Hematopoietic multipotent progenitor cell treated with erythropoietin and hydrocortisone succinate and interleukin-3 and kit ligand, for 17 days (in vitro differentiated cells): ENCODE results near the gene CFH.
"Not testable (repeated sequence)": the region's sequence is repeated elsewhere in the genome, so short reads cannot be mapped to it uniquely, and the experiment has no call there.

ENCODE experiments used
- DNase-seq: peaks from one replicate; pipeline ENCODE4 v3.0.0-alpha.2; 2015; ENCODE audit warnings: low spot score

Gene CFH

DNA sequence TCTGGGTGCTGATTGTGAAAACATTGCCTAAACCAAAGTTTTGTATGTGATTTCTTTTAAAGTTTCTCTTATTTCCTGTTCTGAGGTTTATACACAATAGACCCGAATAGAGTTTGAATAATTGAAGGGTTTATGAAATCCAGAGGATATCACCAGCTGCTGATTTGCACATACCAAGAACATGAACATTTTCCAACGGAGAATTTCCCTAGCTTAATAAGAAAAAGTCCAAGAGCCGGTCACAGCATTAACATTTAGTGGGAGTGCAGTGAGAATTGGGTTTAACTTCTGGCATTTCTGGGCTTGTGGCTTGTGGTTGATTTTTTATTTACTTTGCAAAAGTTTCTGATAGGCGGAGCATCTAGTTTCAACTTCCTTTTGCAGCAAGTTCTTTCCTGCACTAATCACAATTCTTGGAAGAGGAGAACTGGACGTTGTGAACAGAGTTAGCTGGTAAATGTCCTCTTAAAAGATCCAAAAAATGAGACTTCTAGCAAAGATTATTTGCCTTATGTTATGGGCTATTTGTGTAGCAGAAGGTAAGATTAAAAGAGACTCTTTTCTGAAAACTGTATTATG lies at the start of gene CFH:
CFH (plus strand) TSS at position 407 of the 579 bp plus-strand sequence; CDS start at position 482, 75 bp downstream.
- no peak for DNase-seq

DNA sequence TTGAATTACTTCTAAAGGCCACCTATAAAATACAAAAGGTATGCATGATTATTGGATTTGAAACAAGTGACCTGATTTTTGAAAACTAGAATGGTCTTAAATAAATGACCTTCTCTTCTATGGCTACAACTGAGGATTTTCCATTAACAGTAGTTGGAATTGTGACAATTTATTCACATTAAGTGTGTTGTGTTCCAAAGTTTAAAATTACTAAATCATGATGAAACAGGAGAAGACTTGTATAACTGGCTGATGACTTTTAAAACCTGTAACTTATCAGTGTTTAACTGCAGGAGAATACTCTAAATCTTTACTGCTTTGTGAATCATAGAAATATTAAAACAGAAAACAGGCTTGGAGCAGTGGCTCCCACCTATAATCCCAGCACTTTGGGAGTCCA lies 48.2 kb upstream of the CFH start:
- no peak for DNase-seq

DNA sequence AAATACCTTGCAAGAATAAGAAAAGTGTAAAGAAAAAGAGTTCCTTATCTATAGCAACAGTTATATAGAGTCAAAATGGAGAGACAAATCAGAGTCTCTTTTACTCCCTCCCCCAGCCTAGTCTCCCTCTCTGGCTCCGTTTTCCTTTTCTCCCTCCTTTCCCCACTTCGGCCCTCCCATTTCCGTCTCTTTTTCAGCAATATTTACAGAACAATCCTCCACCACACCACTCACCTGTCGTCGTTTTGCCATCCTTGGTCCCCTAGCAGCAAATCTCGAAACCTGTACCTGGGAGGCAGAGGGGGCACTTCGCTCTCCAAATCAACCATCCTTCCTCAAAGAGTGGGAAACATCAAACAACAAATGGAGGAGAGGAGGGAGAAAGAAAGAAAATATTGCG lies 43.9 kb upstream of the CFH start:
- no peak for DNase-seq

DNA sequence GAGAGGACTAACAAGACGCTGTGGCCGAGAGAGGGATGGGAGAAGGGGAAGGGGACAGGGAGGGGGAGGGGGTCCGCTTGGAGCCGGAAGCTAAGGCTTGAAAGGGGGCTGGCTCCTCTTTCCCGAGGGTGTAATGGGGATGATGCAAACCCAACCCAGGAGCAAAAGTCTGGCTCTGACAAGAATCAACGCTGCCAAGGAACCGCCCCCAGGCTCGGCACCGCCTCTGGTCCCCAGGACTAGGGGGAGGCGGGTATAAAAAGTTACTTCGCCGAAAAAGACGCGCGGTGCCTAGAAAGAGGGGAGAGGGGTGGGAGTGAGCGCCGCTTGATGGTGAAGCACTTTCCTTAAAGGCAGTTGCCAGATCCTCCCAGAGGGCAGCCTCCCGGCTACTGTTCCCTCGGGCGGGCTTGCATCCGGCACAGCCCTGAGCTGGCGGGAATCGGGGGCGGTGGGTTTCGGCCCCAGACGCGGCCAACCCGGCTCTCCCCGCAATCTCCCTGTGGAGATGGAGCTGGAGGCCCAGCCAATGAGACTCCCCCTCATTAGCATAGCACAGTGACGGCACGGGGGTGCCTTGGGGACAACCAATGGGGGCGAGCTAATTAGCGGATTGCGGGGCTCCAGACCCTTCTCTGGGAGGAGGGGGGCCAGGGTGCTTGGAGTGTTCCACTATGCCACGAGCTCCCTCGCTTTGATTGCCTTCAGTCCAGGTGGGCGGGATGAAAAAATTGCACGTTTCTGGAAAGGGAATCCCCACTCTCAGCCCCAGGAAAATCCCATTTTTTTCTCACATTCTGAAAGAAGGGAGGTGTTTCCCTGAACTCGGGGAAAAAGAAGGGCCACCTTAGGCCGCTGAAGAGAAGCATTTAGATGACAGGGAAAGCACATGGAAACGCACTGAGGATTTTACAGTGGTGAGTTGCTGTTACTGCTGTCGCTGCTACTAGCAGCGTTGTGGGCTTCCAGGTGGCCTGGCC lies 43.2 kb upstream of the CFH start, which contains the start of gene KCNT2:
KCNT2 (minus strand) TSS at position 51 of the 980 bp plus-strand sequence. CDS start 131 bp downstream, outside the sequence.
- DNase-seq, result no peak

DNA sequence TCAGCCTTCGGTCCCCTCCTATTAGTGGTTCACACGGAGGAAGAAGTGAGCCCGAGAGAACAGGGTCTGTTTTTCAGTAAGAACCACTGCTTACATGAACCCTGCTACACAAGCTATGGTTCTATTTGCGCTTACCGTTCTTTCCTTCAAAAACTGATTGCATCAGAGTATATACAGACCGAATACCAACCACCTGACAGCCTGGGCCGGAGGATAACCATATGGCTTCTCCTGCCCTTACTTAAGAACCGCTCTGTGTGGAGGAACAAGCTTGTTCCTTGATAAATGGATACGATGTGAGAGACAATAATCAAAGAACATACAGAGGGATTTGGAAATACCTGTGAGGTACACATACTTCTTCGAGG lies 42.5 kb upstream of the CFH start:
- no peak for DNase-seq

DNA sequence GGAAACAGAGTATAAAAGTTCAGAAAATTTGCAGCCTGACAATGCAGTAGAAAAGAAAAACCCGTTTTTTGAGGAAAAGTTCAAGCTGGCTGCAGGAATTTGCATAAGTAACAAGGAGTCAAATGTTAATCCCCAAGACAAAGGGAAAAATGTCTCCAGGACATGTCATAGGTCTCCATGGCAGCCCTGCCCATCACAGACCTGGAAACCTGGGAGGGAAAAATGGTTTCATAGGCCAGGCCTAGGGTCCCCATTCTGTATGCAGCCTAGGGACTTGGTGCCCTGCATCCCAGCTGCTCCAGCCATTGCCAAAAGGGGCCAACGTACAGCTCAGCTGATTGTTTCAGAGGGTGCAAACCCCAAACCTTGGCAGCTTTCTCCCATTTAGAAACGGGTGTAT lies 40.0 kb upstream of the CFH start:
- no peak for DNase-seq

DNA sequence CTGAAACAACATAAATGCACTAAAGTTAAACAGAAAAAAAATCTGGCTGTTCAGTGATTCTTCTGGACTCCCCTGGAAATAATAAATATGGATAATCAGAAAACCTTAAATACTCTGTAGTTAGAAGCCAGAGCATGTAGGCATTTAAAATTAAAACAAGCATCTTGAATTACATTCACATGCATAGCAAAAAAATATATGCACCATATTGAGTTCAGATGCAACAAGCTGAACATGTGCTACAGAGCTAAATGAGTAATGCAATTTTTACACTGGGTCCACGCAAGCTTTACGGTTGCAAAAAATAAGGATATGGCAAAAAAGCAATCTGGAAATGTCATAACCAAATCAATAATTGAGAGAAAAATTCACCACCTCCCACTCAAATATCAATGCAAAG lies 32.1 kb upstream of the CFH start:
- DNase-seq, result no peak

DNA sequence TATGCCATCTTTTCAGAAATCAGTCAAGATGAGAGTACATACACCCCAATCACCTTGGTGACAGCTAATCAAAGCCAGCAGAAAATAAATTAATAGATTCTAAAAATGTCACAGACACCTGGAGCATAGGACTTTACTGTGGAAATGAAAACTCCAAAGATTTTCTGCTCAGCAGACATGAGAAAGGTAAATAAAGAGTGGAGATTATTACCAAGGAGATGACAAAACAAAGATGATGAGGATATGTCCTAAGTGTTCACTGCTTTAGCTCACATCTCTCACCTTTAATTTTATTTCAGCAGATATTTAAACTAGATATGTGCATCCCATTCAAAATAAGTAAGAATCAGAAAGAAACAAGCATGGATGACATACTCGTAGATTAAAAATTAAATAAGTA lies 28.8 kb upstream of the CFH start:
- DNase-seq, result no peak

DNA sequence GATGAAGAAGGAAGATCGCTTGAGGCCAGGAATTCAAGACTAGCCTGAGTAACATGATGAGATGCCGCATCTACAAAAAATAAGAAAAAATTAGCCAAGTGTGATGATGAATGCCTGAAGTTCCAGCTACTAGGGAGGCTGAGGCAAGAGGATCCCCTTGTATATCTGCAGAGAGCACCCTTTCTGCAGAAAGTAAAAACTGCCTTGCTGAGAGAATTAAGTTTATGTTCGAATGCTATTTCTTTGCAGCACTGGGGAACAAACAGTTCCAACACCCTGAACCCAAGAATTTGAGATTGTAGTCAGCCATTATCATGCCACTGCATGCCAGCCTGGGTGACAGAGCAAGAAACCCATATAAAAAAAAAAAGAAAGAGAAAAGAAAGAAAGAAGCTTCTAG lies 23.0 kb upstream of the CFH start:
- DNase-seq, result no peak

DNA sequence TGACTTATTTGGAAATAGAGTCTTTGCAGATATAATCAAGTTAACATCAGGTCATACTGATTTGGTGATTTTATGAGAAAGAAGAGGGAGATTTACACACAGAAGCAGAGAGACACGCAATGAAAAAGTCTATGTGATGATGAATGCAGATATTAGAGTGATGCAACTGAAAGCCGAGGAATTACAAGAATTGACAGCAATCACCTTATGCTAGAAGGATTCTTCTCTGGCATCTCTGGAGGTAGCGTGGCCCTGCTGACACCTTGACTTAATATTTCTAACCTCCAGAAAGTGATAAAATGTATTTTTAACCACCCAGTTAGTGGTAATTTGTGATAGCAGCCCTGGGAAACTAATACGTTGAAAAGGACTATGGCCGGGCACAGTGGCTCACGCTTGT lies 14.2 kb upstream of the CFH start:
- no peak for DNase-seq

DNA sequence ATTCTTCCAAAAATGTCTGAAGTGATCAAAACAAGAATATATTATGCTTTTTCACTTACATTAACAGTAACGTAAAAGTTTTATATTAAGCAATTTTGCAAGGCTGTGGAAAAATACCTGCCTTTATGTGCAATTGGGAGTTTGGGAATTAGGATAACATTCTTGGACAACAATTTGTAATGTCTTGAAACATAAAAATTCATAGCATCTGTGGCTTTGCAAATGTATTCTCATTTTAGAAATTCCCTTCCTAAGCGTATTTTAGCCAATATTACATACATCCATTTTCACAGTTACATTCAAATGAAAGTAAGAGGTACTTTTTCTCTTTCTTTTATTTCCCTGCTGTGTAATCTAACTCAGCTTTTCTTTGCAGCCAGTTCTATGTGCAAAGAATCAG lies 13.4 kb upstream of the CFH start:
- no peak for DNase-seq

DNA sequence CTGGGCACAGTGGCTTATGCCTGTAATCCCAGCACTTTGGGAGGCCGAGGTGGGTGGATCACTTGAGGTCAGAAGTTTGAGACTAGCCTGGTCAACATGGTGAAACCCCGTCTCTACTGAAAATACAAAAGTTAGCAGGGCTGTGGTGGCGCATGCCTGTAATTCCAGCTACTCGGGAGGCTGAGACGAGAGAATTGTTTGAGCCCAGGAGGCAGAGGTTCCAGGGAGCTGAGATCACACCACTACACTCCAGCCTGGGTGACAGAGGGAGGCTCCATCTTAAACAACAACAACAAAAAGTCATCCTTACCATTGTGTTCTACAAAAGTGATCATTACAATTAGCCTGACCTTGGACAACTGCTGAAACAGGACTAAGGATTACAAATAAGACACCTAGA lies 12.6 kb upstream of the CFH start:
- DNase-seq, result not testable (repeated sequence)

DNA sequence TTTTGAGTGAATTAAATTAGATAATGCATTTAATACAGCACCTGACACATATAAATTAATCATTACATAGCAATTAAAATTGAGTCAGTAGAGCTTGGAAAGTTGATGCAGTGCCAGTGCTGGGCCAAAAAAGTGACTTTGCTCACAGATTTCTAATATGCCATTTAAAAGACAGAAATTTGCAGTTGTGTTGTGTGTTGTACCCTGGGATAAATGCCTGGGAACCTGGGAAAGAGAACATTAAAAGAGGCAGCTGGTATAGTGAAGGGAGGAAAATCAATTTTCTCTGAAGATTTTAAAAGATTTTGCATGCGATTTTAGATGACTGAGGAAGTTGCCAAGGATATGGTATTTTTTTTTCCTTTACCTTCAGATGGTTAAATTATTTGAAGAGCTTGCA lies 10.9 kb upstream of the CFH start:
- DNase-seq, result no peak

DNA sequence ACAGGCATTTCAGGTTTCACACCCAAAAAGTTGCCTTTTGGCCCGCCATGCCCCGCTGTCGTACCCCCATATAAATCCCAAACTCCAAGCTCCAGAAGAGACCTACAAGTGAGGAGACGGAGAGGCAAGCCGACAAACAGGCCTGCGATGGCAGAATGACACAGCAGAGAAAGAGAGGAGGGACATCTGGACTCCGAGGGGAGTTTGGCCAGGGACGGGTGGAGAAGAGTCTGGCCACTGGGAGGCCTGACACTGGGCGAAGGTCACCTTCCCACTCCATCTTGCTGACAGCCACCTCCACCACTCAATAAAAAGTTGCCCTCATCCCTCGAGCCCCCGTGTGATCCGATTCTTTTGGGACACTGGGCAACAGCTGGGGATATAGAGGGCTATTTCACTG lies 1.9 kb upstream of the CFH start:
- no peak for DNase-seq

DNA sequence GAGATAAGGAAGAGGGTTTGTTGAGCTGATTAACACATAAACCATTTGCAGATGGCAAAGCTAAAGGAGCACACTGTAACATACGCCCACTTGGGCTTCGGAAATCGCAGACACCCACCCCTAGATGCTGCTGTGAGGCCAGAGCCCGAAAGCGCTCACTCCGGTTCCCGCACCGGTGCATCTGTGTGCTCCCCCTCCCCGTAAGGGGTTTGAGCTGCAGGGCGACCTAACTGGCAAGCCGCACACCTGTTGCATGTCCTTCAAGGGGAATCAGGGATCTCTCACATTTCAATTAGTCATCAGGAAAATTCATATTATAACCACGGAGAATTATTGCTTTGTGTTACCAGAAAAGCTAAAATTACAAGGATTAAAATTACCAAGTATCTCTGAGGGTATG lies 1.4 kb upstream of the CFH start:
- no peak for DNase-seq

DNA sequence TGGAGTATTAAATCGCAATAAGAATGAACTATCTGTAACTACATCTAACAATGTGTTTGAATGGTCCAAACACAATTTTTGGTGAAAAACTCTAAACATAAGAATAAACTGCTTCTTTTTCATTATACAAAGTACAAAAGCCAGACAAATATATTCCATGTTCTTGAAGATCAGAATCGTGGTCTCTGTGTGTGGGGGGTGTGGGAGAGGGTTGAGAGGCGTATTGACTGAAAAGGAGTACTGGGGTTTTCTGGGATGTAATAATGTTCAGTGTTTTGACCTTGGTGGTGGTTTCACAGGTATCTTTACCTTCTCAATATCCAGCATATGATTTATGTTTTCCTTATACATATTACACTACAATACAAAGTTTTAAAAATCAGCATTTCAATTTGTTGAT lies 764 bp upstream of the CFH start:
- no peak for DNase-seq

DNA sequence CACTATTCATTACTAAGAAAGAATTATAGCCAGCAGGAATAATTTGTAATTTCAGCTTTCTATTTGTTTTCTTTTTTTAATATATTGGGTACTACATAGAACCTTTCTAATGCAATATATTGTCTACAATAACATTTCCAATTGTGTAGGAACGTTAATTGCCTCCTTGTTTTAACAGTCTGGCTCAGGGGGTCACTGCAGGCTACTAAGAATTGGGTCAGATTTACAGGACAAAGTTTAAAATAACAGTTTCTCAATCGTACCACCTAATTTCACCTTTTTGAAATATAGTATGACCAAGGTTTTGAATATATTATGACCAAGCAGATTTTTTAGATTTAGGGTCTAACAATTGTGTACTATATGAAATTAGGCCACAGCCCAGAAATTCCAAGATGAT lies 2.4 kb downstream of the CFH start:
- no peak for DNase-seq

DNA sequence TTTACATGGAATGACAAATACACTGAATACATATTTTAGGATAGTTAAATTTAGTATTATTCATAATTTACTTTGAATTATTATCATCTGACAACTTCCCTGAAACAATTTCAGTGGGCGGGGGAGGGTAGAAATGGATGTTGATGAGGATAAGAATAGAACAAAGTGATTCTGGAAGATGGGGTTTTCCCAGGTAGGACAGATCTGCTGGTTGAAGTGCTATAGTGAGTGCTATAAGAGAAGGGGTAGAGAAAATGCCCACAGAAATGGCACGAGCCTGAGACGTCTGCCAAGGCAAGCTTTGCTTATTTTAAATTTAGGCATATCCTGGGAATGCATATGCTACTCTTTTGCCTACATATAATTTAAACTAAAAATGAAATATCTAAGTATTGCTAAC lies 3.2 kb downstream of the CFH start:
- DNase-seq, result no peak

DNA sequence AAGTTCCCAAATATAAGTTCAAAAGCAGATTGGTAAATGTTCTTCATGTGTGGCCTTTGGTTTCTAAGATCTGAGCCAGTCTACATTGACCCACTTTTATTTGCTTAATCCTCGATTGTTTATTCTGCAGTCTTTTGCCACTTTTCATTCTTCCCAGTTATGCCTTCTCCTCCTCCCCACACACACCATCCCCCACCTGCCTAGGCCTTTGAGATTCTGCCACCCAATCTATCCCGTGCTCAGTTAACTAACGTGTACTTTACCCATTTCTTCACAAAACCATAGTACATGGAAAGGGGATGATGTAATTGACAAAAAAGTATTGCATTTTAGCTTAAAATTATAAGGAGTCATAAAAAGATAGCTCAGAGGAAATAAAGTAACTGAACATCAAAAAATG lies 3.7 kb downstream of the CFH start:
- DNase-seq, result no peak

DNA sequence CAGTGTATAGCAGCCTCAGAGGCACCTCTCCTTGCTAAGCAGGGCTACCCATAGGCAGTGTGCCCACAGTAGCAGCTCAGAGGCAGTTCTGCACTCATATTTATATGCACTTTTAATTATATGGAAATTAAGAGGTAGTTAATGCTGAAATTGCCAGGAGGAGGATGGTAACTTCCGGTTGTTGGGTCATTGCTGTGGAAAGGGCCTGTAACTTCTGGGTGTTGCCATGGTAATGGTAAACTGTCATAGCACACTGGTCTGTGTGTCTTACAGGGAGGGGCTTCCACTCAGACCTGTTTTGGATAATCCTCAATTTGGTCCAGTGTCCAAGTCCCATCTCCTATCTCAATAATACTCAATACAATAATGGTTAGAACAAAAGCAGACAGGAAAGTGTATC lies 7.6 kb downstream of the CFH start:
- DNase-seq, result no peak

DNA sequence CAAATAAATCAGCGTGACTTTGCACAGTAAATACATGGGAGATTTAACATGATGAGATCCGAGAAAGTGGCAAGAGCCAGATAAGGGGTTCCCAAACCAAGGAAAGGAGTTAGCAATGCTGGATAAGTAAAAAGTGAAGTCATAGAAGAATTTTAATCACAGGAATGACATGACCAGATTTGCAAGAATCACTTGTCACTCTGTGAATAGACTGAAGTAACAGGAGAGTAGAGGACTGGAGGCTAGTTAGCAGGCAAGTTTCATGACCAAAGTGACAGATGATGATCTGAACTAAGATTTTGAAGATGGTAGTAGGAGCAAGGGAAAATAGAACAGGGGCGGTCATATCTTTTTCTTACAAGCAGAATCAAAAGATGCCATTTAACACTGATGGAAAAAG lies 8.4 kb downstream of the CFH start:
- no peak for DNase-seq

DNA sequence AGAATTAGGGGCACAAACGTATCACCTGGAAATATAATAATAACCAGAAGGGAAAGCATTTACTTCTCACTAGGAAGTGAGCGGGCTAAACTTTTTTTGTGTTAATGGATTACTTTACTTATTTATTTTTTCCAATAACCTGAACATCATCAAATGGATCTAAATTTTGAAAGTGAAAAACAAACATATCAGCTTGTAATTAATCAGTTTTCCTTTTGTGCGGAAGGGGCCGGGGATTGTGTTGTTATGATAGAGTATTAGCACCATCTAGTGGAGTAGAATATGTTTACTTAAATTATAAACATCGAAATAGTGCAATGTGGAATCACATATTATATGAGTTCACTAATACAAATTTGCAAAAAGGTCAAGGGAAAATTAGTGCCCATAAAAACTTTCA lies 9.0 kb downstream of the CFH start:
- DNase-seq, result peak; percentile 11

DNA sequence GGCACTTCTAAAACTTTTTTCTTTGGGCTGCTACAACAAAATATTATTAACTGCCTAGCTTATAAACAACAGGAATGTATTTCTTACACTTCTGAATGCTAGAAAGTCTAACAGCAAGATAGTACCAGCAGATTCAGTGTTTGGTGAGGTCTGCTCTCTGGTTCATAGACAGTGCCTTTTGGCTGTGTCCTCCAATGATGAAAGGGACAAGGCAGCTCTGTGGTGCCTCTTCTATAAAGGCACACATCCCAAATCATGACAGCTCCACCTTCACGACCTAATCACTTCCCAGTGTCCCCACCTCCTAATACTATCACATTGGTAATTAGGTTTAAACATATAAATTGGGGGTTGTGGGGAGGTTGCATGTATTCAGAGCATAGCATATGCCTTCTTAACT lies 9.5 kb downstream of the CFH start:
- DNase-seq, result no peak

DNA sequence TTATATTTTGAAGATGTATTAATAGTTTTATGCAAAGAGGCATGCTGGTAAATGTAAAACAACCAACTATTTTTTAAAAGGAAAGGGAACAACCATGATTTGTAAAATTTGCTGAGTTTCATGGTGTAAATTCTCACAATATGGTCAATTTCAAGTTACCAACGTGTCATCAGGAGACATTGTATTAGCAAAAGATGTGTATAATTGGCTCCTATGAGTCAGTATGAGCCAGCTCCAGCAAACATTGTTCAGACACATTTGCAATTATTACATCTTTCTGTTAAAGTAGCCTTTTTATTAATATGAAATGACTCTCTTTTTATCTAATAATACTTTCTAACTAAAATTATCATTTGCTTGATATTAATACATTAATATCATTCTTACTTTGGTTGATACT lies 15.3 kb downstream of the CFH start:
- no peak for DNase-seq
